Smooth muscle cell (in vitro differentiated cells): ENCODE results near the gene EGLN2. TPM values are rescaled to one million over a fixed set of nuclear protein-coding genes. Genes with fewer than 3 reads are reported as not detected.
"Not testable (repeated sequence)": the region's sequence is repeated elsewhere in the genome, so short reads cannot be mapped to it uniquely, and the experiment has no call there.

ENCODE experiments used
- DNase-seq: peaks from one replicate; lab custom pipeline; 2025; ENCODE audit not compliant: unreplicated experiment; lab: John Stamatoyannopoulos, UW
- H2AFZ ChIP-seq: fragments of 200-600 bp; sonication (generic); 2 replicates; pipeline ENCODE4 v1.6.0; 2016; ENCODE audit warnings: antibody characterized with exemption, low read depth, mild to moderate bottlenecking
- H3F3A ChIP-seq: fragments of 200-600 bp; sonication (generic); 2 replicates; pipeline ENCODE4 v1.6.0; 2017; ENCODE audit warnings: antibody characterized with exemption, low read depth
- H3K27ac ChIP-seq: fragments of 200-600 bp; sonication (generic); 2 replicates; pipeline ENCODE4 v1.5.1; 2016; ENCODE audit warnings: low read depth, mild to moderate bottlenecking
- H3K27me3 ChIP-seq: fragments of 200-600 bp; sonication (generic); 2 replicates; pipeline ENCODE4 v1.6.1; 2016; ENCODE audit warnings: low read depth, mild to moderate bottlenecking
- H3K36me3 ChIP-seq: fragments of 200-600 bp; sonication (generic); 2 replicates; pipeline ENCODE4 v1.5.1; 2016; ENCODE audit warnings: low read depth
- H3K4me1 ChIP-seq: fragments of 200-600 bp; sonication (generic); 2 replicates; pipeline ENCODE4 v1.5.1; 2016; ENCODE audit warnings: low read depth
- H3K4me2 ChIP-seq: fragments of 200-600 bp; sonication (generic); 2 replicates; pipeline ENCODE4 v1.6.0; 2016; ENCODE audit warnings: mild to moderate bottlenecking
- H3K4me3 ChIP-seq: fragments of 200-600 bp; sonication (generic); 2 replicates; pipeline ENCODE4 v1.5.1; 2016; ENCODE audit warnings: mild to moderate bottlenecking
- H3K79me2 ChIP-seq: fragments of 200-600 bp; sonication (generic); 2 replicates; pipeline ENCODE4 v1.6.0; 2016; ENCODE audit warnings: low read depth, mild to moderate bottlenecking
- H3K9ac ChIP-seq: fragments of 200-600 bp; sonication (generic); 2 replicates; pipeline ENCODE4 v1.6.0; 2016; ENCODE audit warnings: low read depth
- H3K9me3 ChIP-seq: fragments of 200-600 bp; sonication (generic); replicated peaks from 2 replicates; pipeline ENCODE4 v1.5.1; 2016; ENCODE audit warnings: low read depth
- H4K20me1 ChIP-seq: fragments of 200-600 bp; sonication (generic); 2 replicates; pipeline ENCODE4 v1.6.0; 2016; ENCODE audit warnings: low read depth
- CTCF ChIP-seq: fragments of 200-600 bp; sonication (generic); IDR thresholded peaks from 2 replicates; pipeline ENCODE4 v1.5.1; 2017; ENCODE audit warnings: borderline replicate concordance, mild to moderate bottlenecking, antibody characterized with exemption; ENCODE audit not compliant: insufficient read depth, poor library complexity, severe bottlenecking
- WGBS: methylation state at CpG from one replicate; pipeline ENCODE4 v1.1.7; 2016; ENCODE audit warnings: low lambda C conversion rate; 5-methylcytosine and 5-hydroxymethylcytosine counted together
- polyA plus RNA-seq: library from polyadenylated mRNA; unstranded; fragments of >200 nt; fragmentation: Nextera tagmentation; extraction: Ambion mirVana; gene quantifications from 2 replicates; pipeline ENCODE4 v1.2.1, GENCODE V29; 2016
- total RNA-seq: library from RNA; depleted of rRNA; stranded (reverse); fragments of >200 nt; gene quantifications from 2 replicates; pipeline ENCODE4 v1.2.3, GENCODE V29; 2014

The EGLN2 gene
- total and polyA plus RNA-seq, 2 experiments from 2014 or later: 25.1 to 77.1 TPM

DNA sequence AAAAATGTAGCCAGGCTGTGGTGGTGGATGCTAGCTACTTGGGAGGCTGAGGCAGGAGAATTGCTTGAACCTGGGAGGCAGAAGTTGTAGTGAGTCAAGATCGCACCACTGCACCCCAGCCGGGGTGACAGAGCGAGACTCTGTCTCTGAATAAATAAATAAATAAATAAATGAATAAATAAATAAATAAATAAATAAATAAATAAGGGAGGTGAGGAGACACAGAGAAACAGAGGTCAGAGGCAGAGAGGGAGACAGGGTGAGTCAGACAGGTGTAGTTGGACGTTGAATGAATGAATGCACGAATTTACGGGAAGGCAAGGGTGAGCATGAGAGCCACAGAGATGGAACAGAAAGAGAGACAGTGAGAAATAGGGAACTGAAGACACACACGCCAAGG is 17.9 kb upstream of the EGLN2 start:
- Histone ChIP-seq H3K27ac (no peak overlapping the region), H3K27me3 (no peaks in the 10 kb centered on the region), H3K36me3 (no peaks in the 10 kb centered on the region), H3K4me3 (no peak overlapping the region), H3K9me3 (no peaks in the 10 kb centered on the region), H3K4me2 (no peak overlapping the region), H2AFZ (no peak overlapping the region), H3K4me1 (peaks cover 4% of the 10 kb centered on the region), H3K9ac (no peak overlapping the region), H4K20me1 (no peaks in the 10 kb centered on the region), H3K79me2 (no peaks in the 10 kb centered on the region), H3F3A (peaks cover 7% of the 10 kb centered on the region)
- no peak for DNase-seq
- 98% methylated on average over 7 of the region's 7 CpGs for WGBS
- no peak for TF ChIP-seq CTCF

- H3K79me2 ChIP-seq: no peaks in the 10 kb centered on the region
- H2AFZ ChIP-seq: no peak overlapping the region
- no peaks in the 10 kb centered on the region for H3K9me3 ChIP-seq
- no peak for DNase-seq
- no peak overlapping the region for H3K4me2 ChIP-seq
- H4K20me1 ChIP-seq: no peaks in the 10 kb centered on the region
- WGBS: 100% methylated on average over 9 of the region's 14 CpGs
- no peaks in the 10 kb centered on the region for H3F3A ChIP-seq
- peaks cover 4% of the 10 kb centered on the region for H3K4me1 ChIP-seq
- TF ChIP-seq CTCF: no peak
- H3K9ac ChIP-seq: no peak overlapping the region
- no peaks in the 10 kb centered on the region for H3K36me3 ChIP-seq
- H3K27me3 ChIP-seq: no peaks in the 10 kb centered on the region
- H3K27ac ChIP-seq: no peak overlapping the region
- H3K4me3 ChIP-seq: no peak overlapping the region
These were observed 15.3 kb upstream of the EGLN2 start for GRCh38 chr19:40783711-40784110.

- not testable (repeated sequence) for H3K79me2 ChIP-seq, H3K4me3 ChIP-seq, H2AFZ ChIP-seq, H3K4me2 ChIP-seq, H3F3A ChIP-seq, H3K27ac ChIP-seq, H3K27me3 ChIP-seq, H3K9me3 ChIP-seq, H3K36me3 ChIP-seq, DNase-seq, H3K9ac ChIP-seq, H4K20me1 ChIP-seq, H3K4me1 ChIP-seq
- WGBS: 96% methylated on average over 2 of the region's 2 CpGs
These were observed 14.8 kb upstream of the EGLN2 start for GRCh38 chr19:40784146-40784545.

DNA sequence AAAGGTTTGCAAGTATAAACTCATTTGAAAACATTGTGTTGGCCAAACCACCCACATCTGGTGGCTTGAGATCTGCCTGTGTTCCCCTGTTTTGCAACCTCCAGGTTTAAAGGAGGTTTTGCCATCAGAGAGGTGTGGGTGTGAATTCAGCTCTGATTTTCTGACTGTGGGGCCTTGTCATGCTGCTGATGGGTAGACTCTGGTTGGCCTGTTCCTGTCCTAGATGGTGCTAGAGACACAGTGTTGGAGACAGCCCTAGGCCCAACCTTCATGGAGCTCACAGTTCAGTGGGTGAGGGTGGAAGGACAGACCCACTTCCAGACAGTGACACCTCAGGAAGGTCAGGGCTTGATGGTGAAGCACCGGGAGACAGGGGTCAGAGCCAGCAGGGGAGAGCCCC is 13.5 kb upstream of the EGLN2 start:
- no peak overlapping the region for H3K27ac ChIP-seq
- H3K27me3 ChIP-seq: no peaks in the 10 kb centered on the region
- 71% methylated on average over 1 of the region's 1 CpG for WGBS
- no peak overlapping the region for H3K4me2 ChIP-seq
- H3K9ac ChIP-seq: no peak overlapping the region
- no peak overlapping the region for H3K4me3 ChIP-seq
- H2AFZ ChIP-seq: no peak overlapping the region
- no peak for TF ChIP-seq CTCF
- no peaks in the 10 kb centered on the region for H3K36me3 ChIP-seq
- no peaks in the 10 kb centered on the region for H3K79me2 ChIP-seq
- H3F3A ChIP-seq: no peaks in the 10 kb centered on the region
- no peaks in the 10 kb centered on the region for H4K20me1 ChIP-seq
- H3K4me1 ChIP-seq: no peaks in the 10 kb centered on the region
- no peak for DNase-seq
- no peaks in the 10 kb centered on the region for H3K9me3 ChIP-seq
